HG03175 (cell line): ENCODE results near the gene ARHGEF35.
"Not testable (repeated sequence)": the region's sequence is repeated elsewhere in the genome, so short reads cannot be mapped to it uniquely, and the experiment has no call there.

ENCODE experiments used
- ATAC-seq: cut with Tn5 transposase; IDR thresholded peaks from one replicate; pipeline ENCODE4 v1.9.1; 2021; ENCODE audit warnings: mild to moderate bottlenecking, moderate library complexity; ENCODE audit not compliant: unreplicated experiment

ARHGEF35 gene

DNA sequence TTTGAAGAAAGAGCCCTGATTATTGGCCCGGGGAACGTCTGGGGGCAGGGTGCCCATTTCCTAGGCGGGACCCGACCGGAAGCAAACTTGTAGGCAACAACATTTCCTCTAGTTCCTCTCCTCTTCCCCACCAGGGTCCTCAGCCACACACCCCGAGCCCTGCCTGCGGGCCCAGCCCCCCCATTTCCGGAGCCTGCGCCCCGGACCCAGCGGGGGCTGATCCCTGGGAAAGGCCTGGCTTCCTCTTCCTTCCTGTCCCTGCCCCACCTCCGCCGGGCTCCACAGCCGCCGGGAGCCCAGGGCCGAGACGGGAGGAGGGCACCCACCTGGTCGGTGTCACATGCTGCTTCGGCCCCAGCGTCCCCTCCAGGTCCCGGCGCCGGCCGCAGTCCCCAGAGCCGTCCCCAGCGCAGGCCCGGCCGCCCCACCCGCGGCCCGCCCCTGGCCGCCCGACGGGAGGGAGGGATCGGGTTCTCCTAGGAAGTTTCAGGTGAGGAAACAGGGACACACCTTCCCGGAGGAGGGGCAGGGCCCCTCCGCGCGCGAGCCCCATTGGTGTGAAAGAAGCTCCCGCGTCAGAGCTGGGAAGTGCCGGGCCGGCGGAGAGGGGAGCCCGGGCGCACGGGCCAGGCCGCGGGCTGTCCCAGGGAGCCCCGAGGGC lies at the start of gene ARHGEF35:
ARHGEF35 (minus strand) TSS at position 622 of the 661 bp plus-strand sequence. CDS start 7,450 bp downstream, outside the sequence.
- ATAC-seq: peak; percentile 80

- not testable (repeated sequence) for ATAC-seq
These were observed 49.7 kb upstream of the ARHGEF35 start for GRCh38 chr7:144245372-144245771.

GRCh38 chr7:144239365-144239764 lies 43.7 kb upstream of the ARHGEF35 start, which contains the start of gene OR2A42:
Gene OR2A42, minus strand, starts transcription at chr7:144239605. Its CDS starts 6,762 bp downstream, at chr7:144232843.
- not testable (repeated sequence) for ATAC-seq

DNA sequence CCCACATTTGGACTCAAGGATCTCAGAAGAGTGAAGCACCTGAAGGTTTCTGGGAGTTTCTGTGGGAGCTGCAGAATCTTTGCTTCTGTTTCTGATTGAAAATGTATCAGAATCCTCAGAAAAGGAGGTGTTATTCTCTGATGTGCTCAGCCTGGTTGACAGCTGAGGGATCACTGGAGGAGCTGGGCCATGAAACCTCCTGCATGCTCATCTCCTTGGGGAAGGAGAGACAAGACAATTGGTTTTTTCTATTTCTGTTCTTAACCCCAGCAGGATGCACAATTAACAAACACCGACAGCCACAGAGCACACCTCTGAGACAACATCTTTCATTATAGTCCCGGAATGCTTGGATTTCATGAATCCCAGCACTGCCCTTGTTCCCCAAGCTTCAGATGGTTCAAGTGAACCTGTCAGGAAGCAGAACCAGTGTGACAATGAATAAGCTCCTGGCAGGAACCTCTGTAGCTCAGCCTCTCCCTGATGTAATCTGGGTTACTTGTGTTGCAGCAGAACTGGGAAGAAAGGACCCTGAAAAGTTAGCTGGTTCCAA lies 43.0 kb upstream of the ARHGEF35 start:
- not testable (repeated sequence) for ATAC-seq

- ATAC-seq: not testable (repeated sequence)
These were observed 37.4 kb upstream of the ARHGEF35 start for GRCh38 chr7:144233039-144233438.

DNA sequence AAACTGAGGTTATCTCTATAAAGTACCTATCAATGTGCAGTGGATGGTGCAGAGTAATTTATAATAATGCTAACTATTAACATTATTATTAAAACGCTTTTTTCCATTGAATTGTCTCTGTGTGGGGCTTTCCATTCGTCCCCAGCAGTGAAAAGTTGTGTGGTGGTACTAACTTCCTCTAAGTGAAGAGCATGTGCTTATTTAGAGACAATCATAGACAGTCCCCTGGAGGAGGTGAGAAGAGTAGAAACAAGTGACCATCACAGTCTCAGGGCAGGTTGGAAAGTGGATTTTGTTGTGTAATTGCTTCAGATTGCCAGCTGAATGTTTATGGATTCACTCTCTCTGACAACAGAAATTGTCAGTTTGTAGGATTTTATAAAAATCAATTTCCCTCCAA lies 35.4 kb upstream of the ARHGEF35 start:
- not testable (repeated sequence) for ATAC-seq

- not testable (repeated sequence) for ATAC-seq
These were observed 33.2 kb upstream of the ARHGEF35 start for GRCh38 chr7:144228810-144229209.

DNA sequence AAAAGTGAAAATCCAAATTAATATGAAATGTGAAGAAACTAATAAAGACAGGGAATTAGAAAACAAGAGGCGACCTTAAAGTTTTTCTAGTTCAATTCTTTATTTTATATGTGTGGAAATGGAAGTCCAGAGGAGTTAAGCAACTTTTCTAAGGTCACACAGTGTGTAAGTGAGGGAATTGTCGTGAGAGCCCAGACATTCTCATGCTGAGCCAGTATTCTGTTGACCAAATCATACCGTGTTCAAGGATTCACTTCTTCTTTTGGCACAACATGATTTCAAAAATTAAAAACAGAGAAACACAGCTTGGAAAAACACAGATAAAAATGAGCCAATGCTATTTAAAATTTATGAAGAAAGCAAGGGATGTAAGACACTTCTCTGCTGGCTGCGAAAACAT lies 31.2 kb upstream of the ARHGEF35 start:
- ATAC-seq: not testable (repeated sequence)

- ATAC-seq: not testable (repeated sequence)
These were observed 28.0 kb upstream of the ARHGEF35 start for GRCh38 chr7:144223675-144224074.

DNA sequence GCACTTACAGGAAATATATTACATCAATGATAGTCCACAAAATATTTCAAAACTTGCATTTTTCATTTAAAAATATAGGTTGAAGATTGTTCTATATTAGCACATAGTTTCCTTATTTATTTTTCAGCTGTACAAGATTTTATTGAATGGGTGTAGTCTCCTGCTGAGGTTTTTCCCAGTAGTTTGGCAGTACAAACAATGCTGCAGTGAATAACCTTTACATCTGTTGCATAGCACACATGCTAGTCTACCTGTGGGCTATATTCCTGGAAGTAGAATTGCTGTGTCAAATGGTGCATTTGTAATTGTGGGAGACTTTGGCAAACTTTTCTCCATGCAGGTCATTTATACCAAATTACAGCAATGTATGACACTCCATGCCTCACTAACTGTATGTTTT lies 24.9 kb upstream of the ARHGEF35 start:
- not testable (repeated sequence) for ATAC-seq

- ATAC-seq: not testable (repeated sequence)
These were observed 23.5 kb upstream of the ARHGEF35 start for GRCh38 chr7:144219149-144219548.

- not testable (repeated sequence) for ATAC-seq
These were observed 22.9 kb upstream of the ARHGEF35 start for GRCh38 chr7:144218581-144218980.

DNA sequence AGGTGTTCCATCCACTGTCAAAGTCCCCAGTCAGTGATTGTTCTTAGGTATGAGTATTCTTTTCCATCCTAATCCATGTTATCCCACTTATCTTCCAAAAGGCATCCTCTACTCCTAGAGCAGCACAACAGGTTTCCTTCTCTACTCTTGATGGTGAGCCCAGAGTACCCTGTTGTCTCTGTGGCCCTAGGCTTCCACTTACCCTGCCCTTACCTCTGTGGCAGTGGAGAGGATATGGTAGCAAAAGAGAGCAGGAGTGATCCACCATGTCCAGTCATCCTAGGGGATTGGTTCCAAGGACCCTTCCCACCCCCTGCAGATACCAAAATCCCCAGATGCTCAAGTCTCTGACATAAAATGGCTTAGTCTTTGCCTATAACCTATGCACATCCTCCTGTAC lies 21.6 kb upstream of the ARHGEF35 start:
- not testable (repeated sequence) for ATAC-seq

DNA sequence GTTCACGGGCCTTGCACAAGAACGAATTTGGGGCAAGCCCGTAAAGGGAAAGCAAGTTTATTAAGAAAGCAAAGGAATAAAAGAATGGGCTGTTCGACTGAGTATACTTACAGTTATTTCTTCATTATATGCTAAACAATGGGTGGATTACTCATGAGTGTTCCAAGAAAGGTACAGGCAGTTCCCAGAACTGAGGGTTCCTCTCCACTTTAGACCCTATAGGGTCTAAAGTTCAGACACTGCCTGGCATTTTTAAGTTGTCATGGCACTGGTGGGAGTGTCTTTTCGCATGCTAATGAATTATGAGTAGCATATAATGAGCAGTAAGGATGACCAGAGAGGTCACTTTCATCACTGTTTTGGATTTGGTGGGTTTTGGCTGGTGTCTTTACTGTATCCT lies 9.7 kb upstream of the ARHGEF35 start:
- ATAC-seq: not testable (repeated sequence)

GRCh38 chr7:144203086-144203485 lies 7.5 kb upstream of the ARHGEF35 start:
- not testable (repeated sequence) for ATAC-seq

GRCh38 chr7:144201978-144202377 lies 6.3 kb upstream of the ARHGEF35 start:
- not testable (repeated sequence) for ATAC-seq

DNA sequence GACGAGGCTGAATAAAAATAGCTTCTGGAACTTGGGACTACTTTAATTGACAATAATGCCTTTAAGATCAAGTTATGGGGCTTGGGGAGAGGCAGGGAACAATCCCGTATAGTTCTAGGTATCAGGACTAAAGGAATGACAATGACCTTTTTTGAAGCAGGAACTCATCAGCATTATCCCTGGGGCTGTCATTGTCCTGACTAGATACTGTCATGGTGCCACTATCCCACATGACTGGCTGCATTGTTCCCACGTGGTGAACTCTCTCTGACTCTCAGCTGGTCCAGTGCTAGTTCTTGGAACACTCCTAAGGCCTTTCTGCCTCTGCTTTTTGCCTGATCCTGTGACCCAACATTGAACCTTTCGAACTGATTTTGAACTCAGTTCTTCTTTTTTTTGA lies 3.3 kb upstream of the ARHGEF35 start:
- not testable (repeated sequence) for ATAC-seq

- not testable (repeated sequence) for ATAC-seq
These were observed 1.2 kb downstream of the ARHGEF35 start for GRCh38 chr7:144194453-144194852.

DNA sequence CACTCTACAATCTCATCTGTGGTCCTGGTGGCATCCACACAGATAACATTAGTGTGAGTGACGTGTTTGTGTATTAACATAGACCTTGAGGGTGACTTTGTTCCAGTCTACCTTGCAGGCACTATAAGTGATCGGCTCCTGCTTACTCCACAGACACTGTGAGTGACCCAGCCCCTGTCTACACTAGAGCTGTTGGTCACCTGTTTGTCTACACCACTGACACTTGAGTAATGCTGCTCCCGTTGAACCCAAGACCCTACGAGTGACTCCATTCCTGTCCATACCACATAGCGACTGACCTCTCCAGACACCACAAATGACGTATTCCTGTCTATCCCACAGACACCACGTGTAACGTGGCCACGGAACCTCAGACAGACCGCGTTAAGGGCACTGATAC lies 1.9 kb downstream of the ARHGEF35 start:
- not testable (repeated sequence) for ATAC-seq

- ATAC-seq: not testable (repeated sequence)
These were observed 7.0 kb downstream of the ARHGEF35 start for GRCh38 chr7:144188578-144189171.

GRCh38 chr7:144187848-144188247 lies 7.8 kb downstream of the ARHGEF35 start:
- ATAC-seq: not testable (repeated sequence)

GRCh38 chr7:144183166-144183565 lies 12.5 kb downstream of the ARHGEF35 start, which contains the start of gene CTAGE4:
Gene CTAGE4, plus strand, starts transcription at chr7:144183466. Its CDS starts 38 bp downstream, at chr7:144183504.
- ATAC-seq: not testable (repeated sequence)
